A673 (cell line): ENCODE data around the gene PTTG1IP. TPM values are rescaled to one million over a fixed set of nuclear protein-coding genes. Genes with fewer than 3 reads are reported as not detected.

Source experiments
- BruUV-seq: library from RNA; stranded (reverse); fragments of 400-500 nt; replicated peaks from 2 replicates; lab custom pipeline; 2021; lab: Mats Ljungman, UMichigan
- CTCF ChIA-PET: fragments of 300-600 bp; sonication (Branson Sonifier 250); formaldehyde crosslinking; loops from one replicate; lab custom pipeline; 2022; ENCODE audit warnings: antibody characterized with exemption; lab: Charles Lee
- POLR2A ChIA-PET: fragments of 300-600 bp; sonication (Branson Sonifier 250); formaldehyde crosslinking; loops from one replicate; lab custom pipeline; 2022; ENCODE audit warnings: antibody characterized with exemption; ENCODE audit not compliant: low non-redundant PET; lab: Charles Lee
- DNase-seq: peaks from one replicate; pipeline ENCODE4 v3.0.0-alpha.2; 2015; ENCODE audit warnings: low spot score
- H3K27ac ChIP-seq: fragments of 200-600 bp; sonication (generic); 2 replicates; pipeline ENCODE4 v1.5.1; 2016; ENCODE audit warnings: mixed run types, low read depth, mild to moderate bottlenecking, mixed read lengths, antibody characterized with exemption, low read length; ENCODE audit not compliant: poor library complexity, severe bottlenecking
- H3K27me3 ChIP-seq: fragments of 200-600 bp; sonication (generic); replicated peaks from 2 replicates; pipeline ENCODE4 v1.6.1; 2017; ENCODE audit warnings: mixed run types, low read depth, mild to moderate bottlenecking, mixed read lengths, antibody characterized with exemption, low read length; ENCODE audit not compliant: insufficient read depth, poor library complexity
- H3K36me3 ChIP-seq: fragments of 200-600 bp; sonication (generic); 2 replicates; pipeline ENCODE4 v1.6.1; 2016; ENCODE audit warnings: mixed run types, mild to moderate bottlenecking, mixed read lengths, antibody characterized with exemption, low read length; ENCODE audit not compliant: insufficient read depth, poor library complexity, severe bottlenecking
- H3K4me1 ChIP-seq: fragments of 200-600 bp; sonication (generic); 2 replicates; pipeline ENCODE4 v1.6.1; 2017; ENCODE audit warnings: mixed run types, mild to moderate bottlenecking, mixed read lengths, antibody characterized with exemption, low read length; ENCODE audit not compliant: insufficient read depth, poor library complexity, severe bottlenecking
- H3K4me3 ChIP-seq: fragments of 200-600 bp; sonication (generic); 2 replicates; pipeline ENCODE4 v1.5.1; 2016; ENCODE audit warnings: low read depth, mixed run types, mild to moderate bottlenecking, mixed read lengths, low read length; ENCODE audit not compliant: poor library complexity, severe bottlenecking
- H3K9me3 ChIP-seq: fragments of 200-600 bp; sonication (generic); 2 replicates; pipeline ENCODE4 v1.6.1; 2016; ENCODE audit warnings: mixed run types, low read depth, mild to moderate bottlenecking, mixed read lengths, antibody characterized with exemption, low read length; ENCODE audit not compliant: poor library complexity, severe bottlenecking
- EZH2 ChIP-seq: fragments of 200-600 bp; sonication (generic); IDR thresholded peaks from 2 replicates; pipeline ENCODE4 v1.6.1; 2017; ENCODE audit warnings: borderline replicate concordance, low read depth, mild to moderate bottlenecking, mixed read lengths, antibody characterized with exemption, low read length; ENCODE audit not compliant: poor library complexity, severe bottlenecking
- intact Hi-C: fragments of 100-400 bp; cut with micrococcal nuclease; formaldehyde crosslinking; loops from one replicate; pipeline ENCODE4 v1.10.0; 2022; ENCODE audit not compliant: unreplicated experiment
- total RNA-seq: library from RNA; stranded (reverse); gene quantifications from 2 replicates; pipeline ENCODE4 v1.2.3, GENCODE V29; 2021
- TF ChIP-seq, protein P1 (sequence below): fragments of 300-800, 200-600 bp; sonication (generic); conservative IDR thresholded peaks from 2 replicates; pipeline ENCODE4 v1.5.1; 2017; ENCODE audit warnings: low read depth, mild to moderate bottlenecking, antibody characterized with exemption, low read length, moderate library complexity, mixed read lengths

PTTG1IP gene
- total RNA-seq, 1 experiment from 2014 or later: 216 TPM

DNA sequence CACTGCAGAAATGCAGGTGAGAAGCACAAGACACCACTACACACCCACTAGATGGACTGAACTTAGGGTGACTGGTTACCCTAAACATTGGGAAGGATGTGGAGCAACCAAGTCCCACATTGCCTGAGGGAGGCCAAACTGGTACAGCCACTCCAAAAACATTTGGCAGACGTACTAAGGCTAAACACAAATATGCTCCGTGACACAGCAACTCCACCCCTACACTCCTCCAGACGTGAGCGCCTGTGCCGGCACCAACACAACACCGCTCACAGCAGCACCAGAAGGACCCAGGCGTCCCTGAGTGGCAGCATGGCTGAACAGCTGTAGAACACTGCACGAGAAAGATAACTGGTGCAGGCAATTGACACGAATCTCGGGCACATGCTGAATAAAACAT, 14.7 kb downstream of the PTTG1IP start:
- peaks cover 76% of the 10 kb centered on the region for H3K36me3 ChIP-seq
- no peaks in the 10 kb centered on the region for H3K9me3 ChIP-seq
- no peak for DNase-seq
- TF ChIP-seq, protein P1, sequence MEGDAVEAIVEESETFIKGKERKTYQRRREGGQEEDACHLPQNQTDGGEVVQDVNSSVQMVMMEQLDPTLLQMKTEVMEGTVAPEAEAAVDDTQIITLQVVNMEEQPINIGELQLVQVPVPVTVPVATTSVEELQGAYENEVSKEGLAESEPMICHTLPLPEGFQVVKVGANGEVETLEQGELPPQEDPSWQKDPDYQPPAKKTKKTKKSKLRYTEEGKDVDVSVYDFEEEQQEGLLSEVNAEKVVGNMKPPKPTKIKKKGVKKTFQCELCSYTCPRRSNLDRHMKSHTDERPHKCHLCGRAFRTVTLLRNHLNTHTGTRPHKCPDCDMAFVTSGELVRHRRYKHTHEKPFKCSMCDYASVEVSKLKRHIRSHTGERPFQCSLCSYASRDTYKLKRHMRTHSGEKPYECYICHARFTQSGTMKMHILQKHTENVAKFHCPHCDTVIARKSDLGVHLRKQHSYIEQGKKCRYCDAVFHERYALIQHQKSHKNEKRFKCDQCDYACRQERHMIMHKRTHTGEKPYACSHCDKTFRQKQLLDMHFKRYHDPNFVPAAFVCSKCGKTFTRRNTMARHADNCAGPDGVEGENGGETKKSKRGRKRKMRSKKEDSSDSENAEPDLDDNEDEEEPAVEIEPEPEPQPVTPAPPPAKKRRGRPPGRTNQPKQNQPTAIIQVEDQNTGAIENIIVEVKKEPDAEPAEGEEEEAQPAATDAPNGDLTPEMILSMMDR: no peak
- TF ChIP-seq EZH2: no peak
- no peaks in the 10 kb centered on the region for H3K27me3 ChIP-seq
- no peak overlapping the region for H3K4me3 ChIP-seq
- intact Hi-C loops: no loop called here
- CTCF ChIA-PET: no interaction called here
- POLR2A ChIA-PET: no interaction called here
- BruUV-seq: no TSS peak
- H3K4me1 ChIP-seq: no peaks in the 10 kb centered on the region
- no peak overlapping the region for H3K27ac ChIP-seq

DNA sequence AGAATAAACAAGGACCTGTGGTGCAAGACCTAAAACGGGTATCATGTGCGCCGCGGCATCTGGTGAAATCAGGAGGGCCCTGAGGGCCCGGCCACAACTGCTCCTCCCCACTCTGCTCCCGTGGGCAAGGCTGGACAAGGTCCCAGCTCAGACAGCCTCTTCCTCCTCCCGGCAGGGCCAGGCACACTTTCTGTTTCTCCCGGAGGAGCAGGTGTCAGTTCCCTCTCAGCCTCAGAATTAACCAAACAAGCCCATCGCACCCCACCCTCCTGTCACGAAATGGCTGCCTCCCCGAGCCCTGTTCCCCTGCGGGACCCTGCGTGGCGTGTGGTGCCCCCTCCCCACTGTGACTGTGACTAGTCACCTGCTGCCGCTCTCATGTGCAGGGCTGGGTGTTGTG, 15.2 kb downstream of the PTTG1IP start:
- no peak for DNase-seq
- TF ChIP-seq EZH2: no peak
- Histone ChIP-seq H3K9me3 (no peaks in the 10 kb centered on the region), H3K27ac (no peak overlapping the region), H3K4me3 (no peak overlapping the region), H3K36me3 (peaks cover 76% of the 10 kb centered on the region), H3K4me1 (no peaks in the 10 kb centered on the region), H3K27me3 (no peaks in the 10 kb centered on the region)
- intact Hi-C loops: no loop called here
- ChIA-PET POLR2A (no interaction called here), CTCF (no interaction called here)
- no TSS peak for BruUV-seq

DNA sequence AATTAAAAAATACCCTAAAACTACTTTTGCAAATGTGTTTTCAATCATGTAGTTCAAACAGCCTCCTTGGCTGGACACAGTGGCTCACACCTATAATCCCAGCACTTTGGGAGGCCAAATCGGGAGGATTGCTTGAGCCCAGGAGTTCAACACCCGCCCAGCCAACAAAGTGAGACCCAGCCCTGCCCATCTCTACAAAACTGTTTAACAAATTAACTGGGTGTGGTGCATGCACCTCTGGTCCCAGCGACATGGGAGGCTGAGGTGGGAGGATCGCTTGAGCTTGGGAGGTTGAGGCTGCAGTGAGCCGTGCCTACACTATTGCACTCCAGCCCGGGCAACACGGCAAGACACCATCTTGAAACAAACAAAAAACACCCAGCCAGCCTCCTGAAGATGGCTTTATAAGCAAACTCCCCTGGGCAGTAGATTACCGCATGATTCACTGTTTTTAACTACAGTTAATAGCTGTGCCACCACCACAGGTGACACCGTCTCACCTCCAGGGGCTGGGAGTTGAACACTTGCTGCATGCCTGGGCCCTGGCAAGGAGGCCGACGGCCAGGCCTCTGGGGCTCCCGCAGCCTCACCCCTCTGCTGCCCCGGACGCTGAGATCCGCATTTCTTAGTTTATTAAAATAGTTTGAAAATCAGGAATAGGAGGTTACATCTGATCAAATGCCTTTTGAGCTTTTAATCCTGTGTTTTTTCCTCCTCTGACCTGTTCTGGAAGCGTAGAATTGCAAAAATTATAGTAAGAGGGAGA, 16.2 kb downstream of the PTTG1IP start:
- Histone ChIP-seq H3K9me3 (no peaks in the 10 kb centered on the region), H3K27ac (peak overlapping the region; percentile 53), H3K4me3 (no peak overlapping the region), H3K27me3 (no peaks in the 10 kb centered on the region), H3K4me1 (no peaks in the 10 kb centered on the region), H3K36me3 (peaks cover 80% of the 10 kb centered on the region)
- POLR2A ChIA-PET: no interaction called here
- no peak for DNase-seq
- TF ChIP-seq EZH2: no peak
- TF ChIP-seq, protein P1: no peak
- CTCF ChIA-PET: no interaction called here
- intact Hi-C loops: no loop called here
- BruUV-seq: no TSS peak
